Measurements from ENCODE around the gene C3orf20.

C3orf20 gene

DNA sequence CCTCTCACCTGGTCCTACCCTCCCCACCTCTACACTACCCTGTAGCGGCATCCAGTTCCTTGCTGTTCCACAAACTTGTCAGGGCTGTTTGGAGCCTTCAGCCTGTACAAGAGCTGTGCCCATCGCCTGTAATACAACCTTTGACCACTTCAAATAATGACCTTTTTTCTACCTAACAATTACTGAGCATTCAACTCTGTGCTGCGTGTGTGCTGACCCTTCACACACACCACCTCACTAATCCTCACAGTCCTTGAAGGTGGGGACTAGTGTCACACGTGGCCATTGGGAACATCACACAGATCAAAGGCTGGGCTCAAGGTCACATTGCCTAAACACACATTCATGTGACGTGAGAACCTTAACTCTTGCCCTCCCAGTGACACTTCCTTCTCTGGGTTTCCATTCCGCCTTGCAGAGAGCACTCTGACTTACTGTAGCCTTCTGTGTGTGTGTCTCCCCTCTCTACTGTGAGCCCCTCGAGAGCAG, 3.1 kb downstream of the C3orf20 start:
- Histone ChIP-seq H3K9me3 (ENCODE audit: control insufficient read depth, low read length) (no peaks in the 10 kb centered on the region), H3K4me1 (ENCODE audit: control insufficient read depth, insufficient read depth, low read length, poor library complexity, severe bottlenecking) (no peaks in the 10 kb centered on the region), H3K27ac (ENCODE audit: low read depth, low read length, severe bottlenecking) (no peak overlapping the region), H3K4me3 (ENCODE audit: extremely low read depth, insufficient read depth, low read length, poor library complexity, severe bottlenecking) (no peak overlapping the region), H3K36me3 (ENCODE audit: control insufficient read depth, insufficient read depth, low read length) (peaks cover 4% of the 10 kb centered on the region)
- 59 to 75% methylated on average over 6 of the region's 7 CpGs for WGBS, 2 experiments (ENCODE audit: insufficient coverage in 2 of 2)

DNA sequence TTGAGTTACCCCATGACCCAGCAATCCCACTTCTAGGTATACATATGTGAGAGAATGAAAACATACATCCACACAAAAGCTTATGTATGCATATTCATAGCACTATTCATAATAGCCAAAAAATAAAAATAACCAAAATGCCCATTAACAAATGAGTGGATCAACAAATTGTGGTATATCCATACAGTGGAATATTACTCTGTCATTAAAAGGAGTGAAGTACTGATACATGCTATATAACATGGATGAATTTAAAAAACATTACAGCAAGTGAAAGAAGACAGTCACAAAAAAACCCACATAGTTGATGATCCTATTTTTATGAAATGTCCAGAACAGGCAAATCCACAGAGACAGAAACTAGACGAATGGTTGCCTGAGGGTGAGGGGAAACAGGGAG, 5.2 kb downstream of the C3orf20 start:
- Histone ChIP-seq H3K9me3 (ENCODE audit: control insufficient read depth, low read length) (no peaks in the 10 kb centered on the region), H3K4me3 (ENCODE audit: extremely low read depth, insufficient read depth, low read length, poor library complexity, severe bottlenecking) (no peak overlapping the region), H3K4me1 (ENCODE audit: control insufficient read depth, insufficient read depth, low read length, poor library complexity, severe bottlenecking) (no peaks in the 10 kb centered on the region), H3K36me3 (ENCODE audit: control insufficient read depth, insufficient read depth, low read length) (no peaks in the 10 kb centered on the region), H3K27ac (ENCODE audit: low read depth, low read length, severe bottlenecking) (no peak overlapping the region)
- no CpG with 5 or more reads among the region's 1 CpG for WGBS, 2 experiments (ENCODE audit: insufficient coverage in 2 of 2)

DNA sequence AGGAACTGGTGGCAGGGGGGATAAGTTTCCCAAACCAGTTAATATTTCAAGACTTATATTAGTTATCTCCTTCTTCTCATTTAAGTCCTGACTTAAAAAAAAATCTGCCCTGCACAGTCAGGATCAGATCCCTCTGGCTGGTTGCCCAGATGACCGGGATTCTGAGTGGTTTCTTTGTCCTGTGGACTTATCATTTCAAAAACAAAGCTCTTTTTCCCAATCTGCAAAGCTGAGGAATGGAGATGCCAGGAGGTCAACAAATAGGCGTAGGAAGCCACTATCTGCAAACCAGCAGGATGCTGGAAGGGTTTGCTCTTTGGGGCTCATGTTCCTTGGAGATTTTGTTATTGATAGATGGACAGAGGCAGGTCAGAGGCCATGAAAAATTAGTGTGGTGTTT, 5.8 kb downstream of the C3orf20 start:
- no peaks in the 10 kb centered on the region for H3K36me3 ChIP-seq (ENCODE audit: control insufficient read depth, insufficient read depth, low read length)
- no peaks in the 10 kb centered on the region for H3K9me3 ChIP-seq (ENCODE audit: control insufficient read depth, low read length)
- H3K4me3 ChIP-seq (ENCODE audit: extremely low read depth, insufficient read depth, low read length, poor library complexity, severe bottlenecking), result no peak overlapping the region
- WGBS, 2 experiments (ENCODE audit: insufficient coverage in 2 of 2), result 100% methylated on average over 1 of the region's 2 CpGs
- no peak overlapping the region for H3K27ac ChIP-seq (ENCODE audit: low read depth, low read length, severe bottlenecking)
- no peaks in the 10 kb centered on the region for H3K4me1 ChIP-seq (ENCODE audit: control insufficient read depth, insufficient read depth, low read length, poor library complexity, severe bottlenecking)

DNA sequence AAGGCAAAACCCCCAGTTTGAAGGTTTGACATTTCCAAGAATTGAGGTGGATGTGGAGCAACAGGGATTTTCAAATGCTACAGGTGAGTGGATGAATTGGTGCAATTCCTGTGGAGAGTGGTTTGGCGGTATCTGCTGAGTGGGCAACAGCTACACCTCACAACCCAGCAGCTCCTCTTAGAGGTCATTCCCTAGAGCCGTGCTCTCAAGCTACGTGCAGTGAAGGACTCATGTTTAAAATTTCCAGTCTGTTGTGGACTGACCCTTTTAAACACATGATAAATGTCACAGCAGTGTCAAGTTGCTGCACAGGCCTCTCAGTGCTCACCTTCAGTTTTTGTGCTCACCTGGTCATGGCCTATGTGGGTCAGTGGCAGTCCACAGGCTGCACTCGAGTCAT, 9.5 kb downstream of the C3orf20 start:
- Histone ChIP-seq H3K27ac (ENCODE audit: low read depth, low read length, severe bottlenecking) (no peak overlapping the region), H3K9me3 (ENCODE audit: control insufficient read depth, low read length) (no peaks in the 10 kb centered on the region), H3K36me3 (ENCODE audit: control insufficient read depth, insufficient read depth, low read length) (no peaks in the 10 kb centered on the region), H3K4me3 (ENCODE audit: extremely low read depth, insufficient read depth, low read length, poor library complexity, severe bottlenecking) (no peak overlapping the region), H3K4me1 (ENCODE audit: control insufficient read depth, insufficient read depth, low read length, poor library complexity, severe bottlenecking) (no peaks in the 10 kb centered on the region)
- 86 to 93% methylated on average over 3 of the region's 4 CpGs for WGBS, 2 experiments (ENCODE audit: insufficient coverage in 2 of 2)

DNA sequence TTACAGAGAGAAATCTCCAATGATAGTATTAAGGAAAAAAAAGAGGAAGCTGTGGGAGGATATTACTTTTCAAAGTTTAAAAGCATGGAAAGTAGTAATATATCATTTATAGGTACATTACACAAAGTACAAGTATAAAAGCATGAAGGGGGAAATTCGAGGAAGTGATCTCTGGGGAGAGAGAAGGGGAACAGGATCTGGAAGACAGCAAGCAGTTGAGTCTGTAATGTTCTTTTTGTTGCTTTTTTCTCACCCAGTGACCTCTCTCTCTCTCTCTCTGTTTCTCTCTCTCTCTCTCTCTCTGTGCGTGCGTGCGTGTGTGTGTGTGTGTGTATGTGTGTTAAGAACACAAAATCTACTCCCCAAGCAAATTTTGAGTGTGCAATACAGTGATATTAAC, 10.2 kb downstream of the C3orf20 start:
- no peak overlapping the region for H3K4me3 ChIP-seq (ENCODE audit: extremely low read depth, insufficient read depth, low read length, poor library complexity, severe bottlenecking)
- no peaks in the 10 kb centered on the region for H3K36me3 ChIP-seq (ENCODE audit: control insufficient read depth, insufficient read depth, low read length)
- no CpG with 5 or more reads among the region's 4 CpGs for WGBS, 2 experiments (ENCODE audit: insufficient coverage in 2 of 2)
- no peaks in the 10 kb centered on the region for H3K4me1 ChIP-seq (ENCODE audit: control insufficient read depth, insufficient read depth, low read length, poor library complexity, severe bottlenecking)
- H3K9me3 ChIP-seq (ENCODE audit: control insufficient read depth, low read length), result no peaks in the 10 kb centered on the region
- no peak overlapping the region for H3K27ac ChIP-seq (ENCODE audit: low read depth, low read length, severe bottlenecking)

DNA sequence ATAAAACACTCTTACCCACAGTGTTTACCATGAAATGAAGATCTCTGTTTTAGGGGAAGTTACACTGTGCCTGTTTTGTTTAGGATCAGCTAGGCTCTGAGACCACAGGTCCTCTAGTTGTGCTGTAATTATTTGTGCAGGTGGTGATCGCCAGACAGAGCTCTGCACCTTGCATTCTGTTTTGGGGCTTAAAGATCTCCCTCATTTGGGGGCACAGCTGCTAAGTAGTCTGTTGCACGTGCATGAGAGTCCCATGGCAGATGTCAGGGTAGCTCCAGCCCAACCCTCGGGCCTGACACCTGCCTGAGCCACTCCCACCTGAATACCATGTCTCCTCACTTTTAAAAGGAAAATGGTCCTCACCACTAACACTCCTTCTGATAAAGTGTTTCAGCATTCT, 12.4 kb downstream of the C3orf20 start:
- Histone ChIP-seq H3K4me1 (ENCODE audit: control insufficient read depth, insufficient read depth, low read length, poor library complexity, severe bottlenecking) (no peaks in the 10 kb centered on the region), H3K36me3 (ENCODE audit: control insufficient read depth, insufficient read depth, low read length) (no peaks in the 10 kb centered on the region), H3K27ac (ENCODE audit: low read depth, low read length, severe bottlenecking) (no peak overlapping the region), H3K9me3 (ENCODE audit: control insufficient read depth, low read length) (no peaks in the 10 kb centered on the region), H3K4me3 (ENCODE audit: extremely low read depth, insufficient read depth, low read length, poor library complexity, severe bottlenecking) (no peak overlapping the region)
- WGBS, 2 experiments (ENCODE audit: insufficient coverage in 2 of 2), result 54 to 62% methylated on average over 2 to 3 of the region's 3 CpGs

DNA sequence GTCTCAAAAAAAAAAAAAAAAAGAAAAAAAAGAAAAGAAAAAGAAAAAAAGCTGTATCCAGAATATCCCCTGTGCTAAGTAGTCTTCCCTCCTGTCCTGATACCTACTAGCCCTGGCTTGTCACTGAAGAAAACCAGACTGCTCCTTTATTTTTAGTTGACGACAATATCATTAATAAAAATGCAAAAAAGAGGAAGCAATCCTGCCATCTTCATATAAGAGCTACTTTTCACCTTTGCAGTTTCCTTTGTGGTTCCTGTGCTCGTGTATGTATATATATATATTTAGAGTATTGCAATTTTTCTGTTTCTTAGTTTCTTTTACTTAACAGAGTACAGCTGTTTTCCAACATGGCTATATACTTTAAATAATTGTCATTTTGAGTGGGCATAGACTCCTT, 13.6 kb downstream of the C3orf20 start:
- H3K4me3 ChIP-seq (ENCODE audit: extremely low read depth, insufficient read depth, low read length, poor library complexity, severe bottlenecking), result no peak overlapping the region
- no peaks in the 10 kb centered on the region for H3K36me3 ChIP-seq (ENCODE audit: control insufficient read depth, insufficient read depth, low read length)
- no peaks in the 10 kb centered on the region for H3K4me1 ChIP-seq (ENCODE audit: control insufficient read depth, insufficient read depth, low read length, poor library complexity, severe bottlenecking)
- no peaks in the 10 kb centered on the region for H3K9me3 ChIP-seq (ENCODE audit: control insufficient read depth, low read length)
- WGBS, 2 experiments (ENCODE audit: insufficient coverage in 2 of 2), result no CpG with 5 or more reads among the region's 2 CpGs
- H3K27ac ChIP-seq (ENCODE audit: low read depth, low read length, severe bottlenecking), result no peak overlapping the region

DNA sequence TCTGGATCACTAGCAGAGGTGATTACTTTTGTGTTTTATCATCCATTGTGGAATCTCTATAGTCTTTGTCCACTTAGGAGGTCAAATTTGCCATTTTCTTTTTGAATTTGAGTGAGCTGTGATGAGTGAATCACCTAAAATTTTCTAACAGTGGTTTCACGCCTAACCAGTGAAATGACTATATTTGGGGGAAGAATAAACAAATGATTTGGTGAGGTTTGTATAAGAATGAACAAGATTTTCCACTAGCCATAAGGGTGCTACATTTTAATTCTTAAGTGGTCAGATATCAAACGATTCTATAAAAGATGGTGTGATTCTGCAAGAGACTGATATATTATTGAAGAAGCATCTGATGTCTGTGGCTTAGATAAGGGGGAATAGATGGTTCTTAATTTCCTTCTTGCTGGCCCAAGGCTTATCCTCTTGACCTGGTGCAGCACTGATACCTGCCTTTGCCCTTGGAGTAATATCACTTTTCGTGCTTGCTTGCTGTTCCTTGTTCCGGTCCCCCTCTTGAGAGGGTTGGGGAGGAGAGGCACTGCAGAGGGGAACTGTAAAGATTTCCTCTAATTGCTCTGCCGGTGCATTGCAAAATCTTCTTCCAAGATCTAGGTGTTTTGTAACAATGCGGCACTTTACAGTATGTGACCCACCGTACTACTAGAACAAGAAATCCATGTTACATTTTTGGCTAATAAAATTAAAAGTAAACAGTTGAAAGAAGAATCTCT, 14.5 kb downstream of the C3orf20 start:
- H3K9me3 ChIP-seq (ENCODE audit: control insufficient read depth, low read length), result no peaks in the 10 kb centered on the region
- no peak overlapping the region for H3K4me3 ChIP-seq (ENCODE audit: extremely low read depth, insufficient read depth, low read length, poor library complexity, severe bottlenecking)
- H3K4me1 ChIP-seq (ENCODE audit: control insufficient read depth, insufficient read depth, low read length, poor library complexity, severe bottlenecking), result no peaks in the 10 kb centered on the region
- WGBS, 2 experiments (ENCODE audit: insufficient coverage in 2 of 2), result 80 to 95% methylated on average over 2 to 4 of the region's 7 CpGs
- no peaks in the 10 kb centered on the region for H3K36me3 ChIP-seq (ENCODE audit: control insufficient read depth, insufficient read depth, low read length)
- no peak overlapping the region for H3K27ac ChIP-seq (ENCODE audit: low read depth, low read length, severe bottlenecking)

DNA sequence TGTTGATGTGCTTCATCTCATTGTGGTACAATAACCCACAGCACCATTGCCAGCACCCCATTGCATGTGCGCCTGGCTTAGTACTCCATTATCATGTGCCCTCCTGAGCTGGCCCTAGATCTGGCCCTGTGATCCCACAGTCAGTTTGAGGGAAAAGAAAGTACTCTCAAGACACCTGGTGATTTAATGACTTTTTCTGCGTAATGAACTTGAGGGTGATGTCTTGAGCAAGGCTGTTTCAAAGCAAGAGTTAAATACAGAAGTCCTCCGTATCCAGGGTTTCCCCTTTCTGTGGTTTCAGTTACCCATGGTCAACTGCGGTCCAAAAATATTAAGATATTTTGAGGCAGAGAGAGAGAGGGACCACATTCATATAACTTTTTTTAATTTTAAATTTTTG, 16.3 kb downstream of the C3orf20 start:
- Histone ChIP-seq H3K27ac (ENCODE audit: low read depth, low read length, severe bottlenecking) (no peak overlapping the region), H3K4me1 (ENCODE audit: control insufficient read depth, insufficient read depth, low read length, poor library complexity, severe bottlenecking) (no peaks in the 10 kb centered on the region), H3K4me3 (ENCODE audit: extremely low read depth, insufficient read depth, low read length, poor library complexity, severe bottlenecking) (no peak overlapping the region), H3K36me3 (ENCODE audit: control insufficient read depth, insufficient read depth, low read length) (no peaks in the 10 kb centered on the region), H3K9me3 (ENCODE audit: control insufficient read depth, low read length) (no peaks in the 10 kb centered on the region)
- 80 to 95% methylated on average over 1 to 2 of the region's 4 CpGs for WGBS, 2 experiments (ENCODE audit: insufficient coverage in 2 of 2)

DNA sequence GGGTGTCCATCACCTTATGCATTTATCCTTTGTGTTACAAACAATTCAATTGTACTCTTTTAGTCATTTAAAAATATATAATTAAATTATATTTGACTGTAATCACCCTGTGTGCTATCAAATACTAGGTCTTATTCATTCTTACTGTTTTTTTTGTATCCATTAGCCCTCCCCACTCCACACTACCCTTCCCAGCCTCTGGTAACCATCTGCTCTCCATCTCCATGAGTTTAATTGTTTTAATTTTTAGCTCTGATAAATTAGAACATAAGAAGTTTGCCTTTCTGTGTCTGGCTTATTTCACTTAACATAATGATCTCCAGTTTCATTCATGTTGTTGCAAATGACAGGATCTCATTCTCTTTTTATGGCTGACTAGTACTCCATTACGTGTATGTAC, 16.8 kb downstream of the C3orf20 start:
- no peaks in the 10 kb centered on the region for H3K9me3 ChIP-seq (ENCODE audit: control insufficient read depth, low read length)
- H3K36me3 ChIP-seq (ENCODE audit: control insufficient read depth, insufficient read depth, low read length), result no peaks in the 10 kb centered on the region
- no peak overlapping the region for H3K27ac ChIP-seq (ENCODE audit: low read depth, low read length, severe bottlenecking)
- H3K4me1 ChIP-seq (ENCODE audit: control insufficient read depth, insufficient read depth, low read length, poor library complexity, severe bottlenecking), result no peaks in the 10 kb centered on the region
- 100% methylated on average over 1 of the region's 1 CpG; no CpG with 5 or more reads in 1 of the 2 experiments for WGBS, 2 experiments (ENCODE audit: insufficient coverage in 2 of 2)
- H3K4me3 ChIP-seq (ENCODE audit: extremely low read depth, insufficient read depth, low read length, poor library complexity, severe bottlenecking), result no peak overlapping the region

DNA sequence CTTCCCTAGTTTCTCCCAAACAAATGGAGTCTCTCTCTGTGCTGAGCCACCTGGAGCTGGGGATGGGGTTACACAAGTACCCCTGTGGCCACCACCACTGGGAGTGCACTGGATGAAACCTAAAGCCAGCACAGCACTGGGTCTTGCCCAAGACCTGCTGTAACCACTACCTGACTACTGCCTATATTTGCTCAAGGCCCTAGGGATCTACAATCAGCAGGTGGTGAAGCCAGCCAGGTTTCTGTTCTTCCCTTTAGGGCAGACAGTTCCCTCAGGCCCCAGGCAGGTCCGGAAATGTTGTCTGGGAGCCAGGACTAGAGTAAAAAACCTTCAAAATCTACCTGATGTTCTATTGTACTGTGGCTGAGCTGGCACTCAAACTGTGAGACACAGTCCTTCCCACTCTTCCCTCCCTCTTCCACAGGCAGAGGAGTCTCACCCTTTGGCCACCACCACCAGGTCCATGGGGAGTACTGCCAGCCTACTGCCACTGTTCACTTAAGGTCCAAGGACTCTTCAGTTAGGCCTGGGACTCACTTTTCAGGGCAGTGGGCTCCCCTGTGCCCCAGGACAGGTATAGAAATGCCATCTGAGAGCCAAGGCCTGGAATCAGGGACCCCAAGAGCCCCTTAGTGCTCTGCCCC, 23.8 kb downstream of the C3orf20 start:
- H3K4me1 ChIP-seq (ENCODE audit: control insufficient read depth, insufficient read depth, low read length, poor library complexity, severe bottlenecking), result no peaks in the 10 kb centered on the region
- WGBS, 2 experiments (ENCODE audit: insufficient coverage in 2 of 2), result no CpG with 5 or more reads among the region's 1 CpG
- H3K4me3 ChIP-seq (ENCODE audit: extremely low read depth, insufficient read depth, low read length, poor library complexity, severe bottlenecking), result no peak overlapping the region
- no peaks in the 10 kb centered on the region for H3K36me3 ChIP-seq (ENCODE audit: control insufficient read depth, insufficient read depth, low read length)
- no peaks in the 10 kb centered on the region for H3K9me3 ChIP-seq (ENCODE audit: control insufficient read depth, low read length)
- no peak overlapping the region for H3K27ac ChIP-seq (ENCODE audit: low read depth, low read length, severe bottlenecking)

All from mesodermal cell (in vitro differentiated cells).